ENCODE data around the gene NUCB1.
"Not testable (repeated sequence)": the region's sequence is repeated elsewhere in the genome, so short reads cannot be mapped to it uniquely, and the experiment has no call there.

The NUCB1 gene

GRCh38 chr19:48868114-48868886 lies 31.8 kb upstream of the NUCB1 start, which contains the start of gene PLEKHA4:
Gene PLEKHA4 (minus strand): TSS chr19:48868617. CDS start chr19:48867620, 997 bp downstream.
- H3K79me2 ChIP-seq (ENCODE audit: insufficient read depth, low read depth) = peaks cover 11% of the 10 kb centered on the region
- H3K27ac ChIP-seq = no peak within 1 kb of the TSS
- no peak within 1 kb of the TSS for H2AFZ ChIP-seq (ENCODE audit: low read depth)
- H3K4me1 ChIP-seq (ENCODE audit: low read depth, poor library complexity, severe bottlenecking) = peaks cover 8% of the 10 kb centered on the region
- no peak within 1 kb of the TSS for H3K4me2 ChIP-seq
- no peak within 1 kb of the TSS for H3K9ac ChIP-seq
- no peaks in the 10 kb centered on the region for H3K36me3 ChIP-seq (ENCODE audit: insufficient read depth)
- H3K4me3 ChIP-seq (IDR thresholded peaks at IDR 0.05; ENCODE audit: insufficient read depth, low read depth, low read length) = no peak within 1 kb of the TSS
- TF ChIP-seq CTCF (conservative IDR thresholded peaks at IDR 0.05; ENCODE audit: low read depth, low read length) = no peak
- no peaks in the 10 kb centered on the region for H4K20me1 ChIP-seq (ENCODE audit: insufficient read depth)
- peaks cover 44% of the 10 kb centered on the region; the same call in 1 of the 2 replicates for H3K27me3 ChIP-seq (ENCODE audit: insufficient read depth, low read depth)

- H3K27ac ChIP-seq = no peak overlapping the region
- no peak overlapping the region for H3K9ac ChIP-seq
- no peak overlapping the region for H2AFZ ChIP-seq (ENCODE audit: low read depth)
- no peak overlapping the region for H3K4me2 ChIP-seq
- no peak for TF ChIP-seq CTCF (conservative IDR thresholded peaks at IDR 0.05; ENCODE audit: low read depth, low read length)
- H3K27me3 ChIP-seq (ENCODE audit: insufficient read depth, low read depth) = peaks cover 36% of the 10 kb centered on the region; the same call in 1 of the 2 replicates
- peaks cover 26% of the 10 kb centered on the region for H3K79me2 ChIP-seq (ENCODE audit: insufficient read depth, low read depth)
- H3K4me3 ChIP-seq (IDR thresholded peaks at IDR 0.05; ENCODE audit: insufficient read depth, low read depth, low read length) = no peak overlapping the region
- no peaks in the 10 kb centered on the region for H3K36me3 ChIP-seq (ENCODE audit: insufficient read depth)
- H4K20me1 ChIP-seq (ENCODE audit: insufficient read depth) = no peaks in the 10 kb centered on the region
- peaks cover 20% of the 10 kb centered on the region for H3K4me1 ChIP-seq (ENCODE audit: low read depth, poor library complexity, severe bottlenecking)
These were observed 30.1 kb upstream of the NUCB1 start for GRCh38 chr19:48870048-48870447.

- Histone ChIP-seq H3K27me3 (ENCODE audit: insufficient read depth, low read depth) (peaks cover 22% of the 10 kb centered on the region; the same call in 1 of the 2 replicates), H2AFZ (ENCODE audit: low read depth) (peak overlapping the region; percentile 15; the same call in 1 of the 2 replicates), H3K79me2 (ENCODE audit: insufficient read depth, low read depth) (peaks cover 26% of the 10 kb centered on the region), H3K9ac (peak overlapping the region; percentile 99; the same call in 1 of the 2 replicates), H3K4me2 (peak overlapping the region; percentile 20; the same call in 1 of the 2 replicates), H3K4me1 (ENCODE audit: low read depth, poor library complexity, severe bottlenecking) (peaks cover 26% of the 10 kb centered on the region)
- H3K4me3 ChIP-seq (IDR thresholded peaks at IDR 0.05; ENCODE audit: insufficient read depth, low read depth, low read length); H3K36me3 ChIP-seq (ENCODE audit: insufficient read depth); H4K20me1 ChIP-seq (ENCODE audit: insufficient read depth); H3K27ac ChIP-seq: not testable (repeated sequence)
These were observed 28.5 kb upstream of the NUCB1 start for GRCh38 chr19:48871471-48872181.

- peak within 1 kb of the TSS; percentile 80 for H3K4me2 ChIP-seq
- peaks cover 15% of the 10 kb centered on the region; the same call in 1 of the 2 replicates for H3K27me3 ChIP-seq (ENCODE audit: insufficient read depth, low read depth)
- peaks cover 26% of the 10 kb centered on the region for H3K79me2 ChIP-seq (ENCODE audit: insufficient read depth, low read depth)
- no peaks in the 10 kb centered on the region for H4K20me1 ChIP-seq (ENCODE audit: insufficient read depth)
- no peaks in the 10 kb centered on the region for H3K36me3 ChIP-seq (ENCODE audit: insufficient read depth)
- peak within 1 kb of the TSS; percentile 85 for H3K4me3 ChIP-seq (IDR thresholded peaks at IDR 0.05; ENCODE audit: insufficient read depth, low read depth, low read length)
- H3K9ac ChIP-seq = peak within 1 kb of the TSS; percentile 99
- 0 out of 2 replicates have a peak, but pooled peaks have one; percentile 11 for TF ChIP-seq CTCF (conservative IDR thresholded peaks at IDR 0.05; ENCODE audit: low read depth, low read length)
- H2AFZ ChIP-seq (ENCODE audit: low read depth) = peak within 1 kb of the TSS; percentile 15; the same call in 1 of the 2 replicates
- H3K4me1 ChIP-seq (ENCODE audit: low read depth, poor library complexity, severe bottlenecking) = peaks cover 33% of the 10 kb centered on the region
- H3K27ac ChIP-seq = peak within 1 kb of the TSS; percentile 98
These were observed 27.8 kb upstream of the NUCB1 start, which contains the start of gene PPP1R15A for GRCh38 chr19:48872182-48872883. Gene PPP1R15A (plus strand): TSS chr19:48872421. CDS start chr19:48873234, 813 bp downstream.
